ENCODE data around the gene BAZ2B. TPM values are rescaled to one million over a fixed set of nuclear protein-coding genes. Genes with fewer than 3 reads are reported as not detected.

Gene BAZ2B
- total RNA-seq, 1 experiment from 2014 or later, result 54.9 TPM

DNA sequence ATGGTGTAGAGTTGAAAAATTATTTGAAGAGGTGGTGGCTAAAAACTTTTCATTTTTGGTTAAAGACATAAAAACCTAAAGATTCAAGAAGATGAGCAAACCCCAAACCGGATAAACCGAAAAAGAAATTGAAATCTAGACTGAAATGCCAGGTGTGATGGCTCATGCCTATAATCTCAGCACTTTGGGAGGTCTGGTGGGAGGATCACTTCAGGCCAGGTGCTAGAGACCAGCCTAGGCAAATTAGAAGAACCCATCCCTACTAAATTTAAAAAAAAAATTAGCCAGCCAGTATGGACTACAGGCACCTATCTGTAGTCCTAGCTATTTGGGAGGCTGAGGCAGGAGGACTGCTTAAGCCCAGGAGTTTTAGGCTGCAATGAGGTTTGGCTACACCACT lies 126.9 kb downstream of the BAZ2B start:
- H3K36me3 Mint-ChIP-seq (ENCODE audit: insufficient read depth in 1 of 3, low read depth in 3 of 3), result no peaks in the 10 kb centered on the region

More for the DNA sequence above, 126.9 kb downstream of the BAZ2B start:
- Histone ChIP-seq H3K23ac (ENCODE audit: insufficient read length, low read depth, low read length) (no peak overlapping the region), H2BK120ac (ENCODE audit: low read depth, low read length, poor library complexity, severe bottlenecking) (no peak overlapping the region), H3K4me1 (ENCODE audit: insufficient read depth, low read length) (no peaks in the 10 kb centered on the region), H2AFZ (ENCODE audit: low read length) (no peak overlapping the region), H3K79me1 (ENCODE audit: insufficient read depth, low read depth, low read length, poor library complexity, severe bottlenecking) (no peaks in the 10 kb centered on the region), H3K56ac (ENCODE audit: insufficient read length, low read depth, low read length) (no peak overlapping the region), H2BK12ac (ENCODE audit: insufficient read length, low read depth, low read length) (no peak overlapping the region), H2BK5ac (ENCODE audit: insufficient read length, low read length) (no peak overlapping the region), H3K18ac (ENCODE audit: insufficient read length, low read depth, low read length) (no peak overlapping the region), H4K8ac (replicated peaks; ENCODE audit: insufficient read length, low read depth, low read length) (no peak overlapping the region), H4K20me1 (ENCODE audit: control insufficient read depth, insufficient read depth, insufficient read length) (no peaks in the 10 kb centered on the region), H2AK5ac (ENCODE audit: insufficient read length, low read length) (no peak overlapping the region), H3K4me2 (ENCODE audit: insufficient read depth, insufficient read length, low read length) (no peak overlapping the region), H3K4ac (ENCODE audit: low read depth, low read length) (no peak overlapping the region), H3K9ac (ENCODE audit: extremely low read depth, insufficient read length, low read length) (no peak overlapping the region), H4K91ac (ENCODE audit: insufficient read length, low read depth, low read length) (no peak overlapping the region), H3K14ac (ENCODE audit: insufficient read depth, low read length) (no peak overlapping the region), H3K23me2 (ENCODE audit: insufficient read length, low read depth, low read length, poor library complexity, severe bottlenecking) (no peaks in the 10 kb centered on the region), H3K27ac (ENCODE audit: insufficient read length, low read depth, low read length) (no peak overlapping the region), H3T11ph (ENCODE audit: low read length) (no peak overlapping the region), H2BK15ac (ENCODE audit: low read depth, low read length) (no peak overlapping the region), H4K5ac (ENCODE audit: insufficient read length, low read depth, low read length) (no peak overlapping the region), H2BK20ac (ENCODE audit: low read depth, low read length, poor library complexity, severe bottlenecking) (no peak overlapping the region), H3K79me2 (ENCODE audit: insufficient read depth, low read length) (no peaks in the 10 kb centered on the region; the same call in 1 of the 2 replicates), H3K9me3 (ENCODE audit: control insufficient read depth, low read depth, low read length) (no peaks in the 10 kb centered on the region), H3K27me3 (ENCODE audit: insufficient read depth, low read length) (no peaks in the 10 kb centered on the region)
- Mint-ChIP-seq H3K27ac (peak overlapping the region in 1 of 3 experiments; percentile 40; a peak in 1 of 7 replicates), H3K27me3 (ENCODE audit: low read depth) (no peaks in the 10 kb centered on the region), H3K4me1 (no peaks in the 10 kb centered on the region), H3K9me3 (no peaks in the 10 kb centered on the region), H3K4me3 (no peak overlapping the region)
- DNase-seq, result no peak
- TF ChIP-seq, protein P1, sequence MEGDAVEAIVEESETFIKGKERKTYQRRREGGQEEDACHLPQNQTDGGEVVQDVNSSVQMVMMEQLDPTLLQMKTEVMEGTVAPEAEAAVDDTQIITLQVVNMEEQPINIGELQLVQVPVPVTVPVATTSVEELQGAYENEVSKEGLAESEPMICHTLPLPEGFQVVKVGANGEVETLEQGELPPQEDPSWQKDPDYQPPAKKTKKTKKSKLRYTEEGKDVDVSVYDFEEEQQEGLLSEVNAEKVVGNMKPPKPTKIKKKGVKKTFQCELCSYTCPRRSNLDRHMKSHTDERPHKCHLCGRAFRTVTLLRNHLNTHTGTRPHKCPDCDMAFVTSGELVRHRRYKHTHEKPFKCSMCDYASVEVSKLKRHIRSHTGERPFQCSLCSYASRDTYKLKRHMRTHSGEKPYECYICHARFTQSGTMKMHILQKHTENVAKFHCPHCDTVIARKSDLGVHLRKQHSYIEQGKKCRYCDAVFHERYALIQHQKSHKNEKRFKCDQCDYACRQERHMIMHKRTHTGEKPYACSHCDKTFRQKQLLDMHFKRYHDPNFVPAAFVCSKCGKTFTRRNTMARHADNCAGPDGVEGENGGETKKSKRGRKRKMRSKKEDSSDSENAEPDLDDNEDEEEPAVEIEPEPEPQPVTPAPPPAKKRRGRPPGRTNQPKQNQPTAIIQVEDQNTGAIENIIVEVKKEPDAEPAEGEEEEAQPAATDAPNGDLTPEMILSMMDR (conservative IDR thresholded peaks at IDR 0.05), result no peak
- WGBS (ENCODE audit: extremely low coverage, insufficient read length, low lambda C conversion rate), result no CpG with 5 or more reads among the region's 2 CpGs

Data from H9 (cell line).